Measurements from ENCODE around the gene CIDEC. TPM values are rescaled to one million over a fixed set of nuclear protein-coding genes. Genes with fewer than 3 reads are reported as not detected.
A peak's percentile ranks its signal among the peaks of the same experiment; 100 is the strongest.
"Not testable (repeated sequence)": the region's sequence is repeated elsewhere in the genome, so short reads cannot be mapped to it uniquely, and the experiment has no call there.

CIDEC gene
- total and polyA plus RNA-seq, 8 donors, result 0.16 to 11.5 (median 1.1) TPM; not detected in 1

- Histone ChIP-seq H3K4me1 (peaks cover 28 to 30% (median 29%) of the 10 kb centered on the region in 3 donors), H3K9me3 (no peaks in the 10 kb centered on the region), H3K4me3 (peak within 1 kb of the TSS; percentile 10 to 53 (median 28)), H3K27ac (peak within 1 kb of the TSS; percentile 7 to 73 (median 60)), H3K27me3 (no peaks in the 10 kb centered on the region), H3K36me3 (no peaks in the 10 kb centered on the region)
- TF ChIP-seq, protein P1, sequence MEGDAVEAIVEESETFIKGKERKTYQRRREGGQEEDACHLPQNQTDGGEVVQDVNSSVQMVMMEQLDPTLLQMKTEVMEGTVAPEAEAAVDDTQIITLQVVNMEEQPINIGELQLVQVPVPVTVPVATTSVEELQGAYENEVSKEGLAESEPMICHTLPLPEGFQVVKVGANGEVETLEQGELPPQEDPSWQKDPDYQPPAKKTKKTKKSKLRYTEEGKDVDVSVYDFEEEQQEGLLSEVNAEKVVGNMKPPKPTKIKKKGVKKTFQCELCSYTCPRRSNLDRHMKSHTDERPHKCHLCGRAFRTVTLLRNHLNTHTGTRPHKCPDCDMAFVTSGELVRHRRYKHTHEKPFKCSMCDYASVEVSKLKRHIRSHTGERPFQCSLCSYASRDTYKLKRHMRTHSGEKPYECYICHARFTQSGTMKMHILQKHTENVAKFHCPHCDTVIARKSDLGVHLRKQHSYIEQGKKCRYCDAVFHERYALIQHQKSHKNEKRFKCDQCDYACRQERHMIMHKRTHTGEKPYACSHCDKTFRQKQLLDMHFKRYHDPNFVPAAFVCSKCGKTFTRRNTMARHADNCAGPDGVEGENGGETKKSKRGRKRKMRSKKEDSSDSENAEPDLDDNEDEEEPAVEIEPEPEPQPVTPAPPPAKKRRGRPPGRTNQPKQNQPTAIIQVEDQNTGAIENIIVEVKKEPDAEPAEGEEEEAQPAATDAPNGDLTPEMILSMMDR (IDR thresholded peaks at IDR 0.05), result no peak
- DNase-seq, result peak; percentile 53 to 84 (median 68)
- peak; percentile 44 to 71 (median 66) for ATAC-seq
- no peak for FAIRE-seq
- WGBS, 2 donors, result 12 to 14% methylated on average over 13 of the region's 13 CpGs
- intact Hi-C loops (cut with DNase I), result no loop called here
Observed at GRCh38 chr3:9902372-9903237, 22.6 kb upstream of the CIDEC start, which contains the start of gene IL17RE. Gene IL17RE, plus strand, starts transcription at chr3:9902848. Its CDS starts 85 bp downstream, at chr3:9902933.

GRCh38 chr3:9901967-9902366, 21.9 kb upstream of the CIDEC start:
- no peaks in the 10 kb centered on the region for H3K36me3 ChIP-seq
- no peaks in the 10 kb centered on the region for H3K9me3 ChIP-seq
- TF ChIP-seq, protein P1 (IDR thresholded peaks at IDR 0.05), result no peak
- no peak overlapping the region for H3K4me3 ChIP-seq
- 72 to 81% methylated on average over 5 of the region's 5 CpGs for WGBS, 2 donors
- FAIRE-seq (no peak), ATAC-seq (no peak), DNase-seq (no peak)
- peak overlapping the region in 2 of 4 donors; percentile 66 to 73 for H3K27ac ChIP-seq
- intact Hi-C loops (cut with DNase I), result no loop called here
- no peaks in the 10 kb centered on the region for H3K27me3 ChIP-seq
- H3K4me1 ChIP-seq, result peaks cover 34 to 36% (median 34%) of the 10 kb centered on the region in 3 donors

- FAIRE-seq; H3K9me3 ChIP-seq; H3K27ac ChIP-seq; H3K36me3 ChIP-seq; ATAC-seq; H3K4me3 ChIP-seq; DNase-seq; H3K27me3 ChIP-seq; intact Hi-C loops (cut with DNase I): not testable (repeated sequence)
- WGBS, 2 donors, result 48 to 51% methylated on average over 6 of the region's 6 CpGs
- H3K4me1 ChIP-seq, result peaks cover 34 to 38% (median 35%) of the 10 kb centered on the region in 3 donors
Observed at GRCh38 chr3:9900965-9901415, 20.9 kb upstream of the CIDEC start.

- 48 to 55% methylated on average over 3 of the region's 3 CpGs for WGBS, 2 donors
- Histone ChIP-seq H3K27ac (peak overlapping the region in 3 of 4 donors; percentile 49 to 89 (median 85)), H3K4me1 (peaks cover 34 to 38% (median 35%) of the 10 kb centered on the region in 3 donors), H3K4me3 (no peak overlapping the region), H3K27me3 (no peaks in the 10 kb centered on the region), H3K36me3 (no peaks in the 10 kb centered on the region), H3K9me3 (no peaks in the 10 kb centered on the region)
- FAIRE-seq, result no peak
- intact Hi-C loops (cut with DNase I), result no loop called here
- TF ChIP-seq, protein P1 (IDR thresholded peaks at IDR 0.05), result no peak
- DNase-seq, result no peak
- ATAC-seq, result no peak
Observed at GRCh38 chr3:9899289-9899791, 19.3 kb upstream of the CIDEC start.

GRCh38 chr3:9898467-9899241, 18.6 kb upstream of the CIDEC start:
- Histone ChIP-seq H3K27me3 (no peaks in the 10 kb centered on the region), H3K27ac (peak overlapping the region; percentile 49 to 89 (median 70)), H3K9me3 (no peaks in the 10 kb centered on the region), H3K4me3 (no peak overlapping the region), H3K4me1 (peaks cover 29 to 35% (median 35%) of the 10 kb centered on the region in 3 donors), H3K36me3 (no peaks in the 10 kb centered on the region)
- DNase-seq (peak in 2 of 6 donors; percentile 51 to 57), ATAC-seq (peak; percentile 7 to 15 (median 9)), FAIRE-seq (no peak)
- TF ChIP-seq, protein P1 (IDR thresholded peaks at IDR 0.05), result no peak
- intact Hi-C loops (cut with DNase I), result no loop called here
- WGBS, 2 donors, result 15 to 20% methylated on average over 8 of the region's 8 CpGs

Data from pancreas (tissue), 10 donors.